ENCODE measurements around the gene PEX11B.
A peak's percentile ranks its signal among the peaks of the same experiment; 100 is the strongest.

Gene PEX11B

GRCh38 chr1:145908653-145909052, 9.9 kb downstream of the PEX11B start:
- DNase-seq (ENCODE audit: low read depth in 2 of 2) = no peak

- no peak for DNase-seq (ENCODE audit: low read depth in 2 of 2)
Measured at GRCh38 chr1:145906954-145907753, 11.4 kb downstream of the PEX11B start.

GRCh38 chr1:145901312-145902021, 17.1 kb downstream of the PEX11B start:
- no peak for DNase-seq (ENCODE audit: low read depth in 2 of 2)

- no peak for DNase-seq (ENCODE audit: low read depth in 2 of 2)
Measured at GRCh38 chr1:145898756-145899155, 19.8 kb downstream of the PEX11B start.

- DNase-seq (ENCODE audit: low read depth in 2 of 2) = no peak
Measured at GRCh38 chr1:145897969-145898368, 20.5 kb downstream of the PEX11B start.

GRCh38 chr1:145895471-145895870, 23.0 kb downstream of the PEX11B start:
- no peak for DNase-seq (ENCODE audit: low read depth in 2 of 2)

GRCh38 chr1:145893306-145894055, 25.0 kb downstream of the PEX11B start:
- DNase-seq (ENCODE audit: low read depth in 2 of 2) = no peak

GRCh38 chr1:145892486-145893087, 25.9 kb downstream of the PEX11B start:
- no peak for DNase-seq (ENCODE audit: low read depth in 2 of 2)

GRCh38 chr1:145891587-145892485, 26.7 kb downstream of the PEX11B start:
- peak in 1 of 2 donors; percentile 46 for DNase-seq (ENCODE audit: low read depth in 2 of 2)

- DNase-seq (ENCODE audit: low read depth in 2 of 2) = no peak
Measured at GRCh38 chr1:145891143-145891542, 27.4 kb downstream of the PEX11B start.

GRCh38 chr1:145889722-145890121, 28.8 kb downstream of the PEX11B start:
- DNase-seq (ENCODE audit: low read depth in 2 of 2) = no peak

GRCh38 chr1:145887631-145888030, 30.9 kb downstream of the PEX11B start:
- no peak for DNase-seq (ENCODE audit: low read depth in 2 of 2)

- DNase-seq (ENCODE audit: low read depth in 2 of 2) = no peak
Measured at GRCh38 chr1:145886816-145887215, 31.7 kb downstream of the PEX11B start.

- no peak for DNase-seq (ENCODE audit: low read depth in 2 of 2)
Measured at GRCh38 chr1:145886390-145886789, 32.1 kb downstream of the PEX11B start.

GRCh38 chr1:145885738-145886287, 32.7 kb downstream of the PEX11B start, which contains the start of gene ANKRD35:
Gene ANKRD35, minus strand, starts transcription at chr1:145885866. Its CDS starts 108 bp downstream, at chr1:145885758.
- peak; percentile 80 to 81 for DNase-seq (ENCODE audit: low read depth in 2 of 2)

- DNase-seq (ENCODE audit: low read depth in 2 of 2) = no peak
Measured at GRCh38 chr1:145884675-145885074, 33.8 kb downstream of the PEX11B start.

GRCh38 chr1:145879775-145880174, 38.7 kb downstream of the PEX11B start:
- DNase-seq (ENCODE audit: low read depth in 2 of 2) = no peak

GRCh38 chr1:145878724-145879123, 39.8 kb downstream of the PEX11B start:
- DNase-seq (ENCODE audit: low read depth in 2 of 2) = no peak

GRCh38 chr1:145877923-145878486, 40.5 kb downstream of the PEX11B start:
- no peak for DNase-seq (ENCODE audit: low read depth in 2 of 2)

- no peak for DNase-seq (ENCODE audit: low read depth in 2 of 2)
Measured at GRCh38 chr1:145874646-145875045, 43.9 kb downstream of the PEX11B start.

Measured in activated CD4-positive, alpha-beta T cell treated with anti-CD3 and anti-CD28 coated beads for 24 hours (primary cell).